Neuronal stem cell (in vitro differentiated cells): Measurements from ENCODE around the gene ARFGAP1.

Source experiments
- DNase-seq: peaks from one replicate; pipeline ENCODE4 v3.0.0-alpha.2; 2013; ENCODE audit warnings: low spot score
- H2AFZ ChIP-seq: one replicate; pipeline ENCODE4 v1.6.1; 2013; ENCODE audit warnings: mild to moderate bottlenecking, low read length, inconsistent platforms
- H2AK5ac ChIP-seq: 2 replicates; pipeline ENCODE4 v1.6.1; 2013; ENCODE audit warnings: low read depth, mild to moderate bottlenecking, inconsistent platforms, low read length, moderate library complexity, mixed read lengths
- H2BK120ac ChIP-seq: 2 replicates; pipeline ENCODE4 v1.6.1; 2013; ENCODE audit warnings: low read depth, mild to moderate bottlenecking, inconsistent platforms, low read length, moderate library complexity, mixed read lengths
- H2BK12ac ChIP-seq: one replicate; pipeline ENCODE4 v1.6.1; 2013; ENCODE audit warnings: low read length, inconsistent platforms
- H2BK15ac ChIP-seq: 2 replicates; pipeline ENCODE4 v1.6.1; 2013; ENCODE audit warnings: mild to moderate bottlenecking, low read length, inconsistent platforms, mixed read lengths
- H2BK5ac ChIP-seq: one replicate; pipeline ENCODE4 v1.6.1; 2013; ENCODE audit warnings: inconsistent platforms, mild to moderate bottlenecking, low read length, moderate library complexity
- H3K14ac ChIP-seq: one replicate; pipeline ENCODE4 v1.6.1; 2013; ENCODE audit warnings: low read length, inconsistent platforms
- H3K18ac ChIP-seq: 2 replicates; pipeline ENCODE4 v1.6.1; 2013; ENCODE audit warnings: low read length, inconsistent platforms
- H3K23ac ChIP-seq: 2 replicates; pipeline ENCODE4 v1.6.1; 2013; ENCODE audit warnings: low read depth, mild to moderate bottlenecking, mixed read lengths, low read length, inconsistent platforms; ENCODE audit not compliant: poor library complexity
- H3K27ac ChIP-seq: replicated peaks from 3 replicates; pipeline ENCODE4 v1.5.1; 2013; ENCODE audit warnings: low read length, inconsistent platforms
- H3K27me3 ChIP-seq, 3 experiments: 2 replicates each; pipeline ENCODE4 v1.6.1; 2013; ENCODE audit warnings: low read length in 3 of 3, mild to moderate bottlenecking in 2 of 3, inconsistent platforms in 1 of 3, low read depth in 1 of 3, mixed read lengths in 1 of 3, moderate library complexity in 1 of 3; ENCODE audit not compliant: control insufficient read depth in 3 of 3, insufficient read depth in 3 of 3
- H3K36me3 ChIP-seq, 2 donors: replicated peaks in 1 of 2; 2 replicates each; pipeline ENCODE4 v1.6.1; 2013; ENCODE audit warnings: low read length in 2 of 2; ENCODE audit not compliant: control insufficient read depth in 2 of 2, insufficient read depth in 2 of 2
- H3K4ac ChIP-seq: 2 replicates; pipeline ENCODE4 v1.6.1; 2013; ENCODE audit warnings: inconsistent platforms, mild to moderate bottlenecking, low read length, moderate library complexity
- H3K4me1 ChIP-seq, 2 donors: 1 replicate in 1 of 2; 2 replicates in 1 of 2; pipeline ENCODE4 v1.6.1; 2013; ENCODE audit warnings: low read length in 2 of 2, low read depth in 1 of 2; ENCODE audit not compliant: control insufficient read depth in 2 of 2, insufficient read depth in 1 of 2
- H3K4me2 ChIP-seq: one replicate; pipeline ENCODE4 v1.6.1; 2013; ENCODE audit warnings: mild to moderate bottlenecking, low read length, inconsistent platforms; ENCODE audit not compliant: insufficient read depth, poor library complexity, severe bottlenecking
- H3K4me3 ChIP-seq, 2 donors: 2 replicates each; pipeline ENCODE4 v1.5.1; 2013; ENCODE audit warnings: low read length in 2 of 2, mild to moderate bottlenecking in 2 of 2, inconsistent platforms in 1 of 2, moderate library complexity in 1 of 2
- H3K79me1 ChIP-seq: one replicate; pipeline ENCODE4 v1.6.1; 2013; ENCODE audit warnings: low read depth, mild to moderate bottlenecking, inconsistent platforms, low read length, moderate library complexity
- H3K9ac ChIP-seq: one replicate; pipeline ENCODE4 v1.6.1; 2013; ENCODE audit warnings: mild to moderate bottlenecking, low read depth, low read length, inconsistent platforms; ENCODE audit not compliant: poor library complexity
- H3K9me3 ChIP-seq, 2 donors: replicated peaks in 1 of 2; 2 replicates each; pipeline versions ENCODE3 to v1.6.1; 2013; ENCODE audit warnings: low read length in 2 of 2, mild to moderate bottlenecking in 2 of 2, inconsistent platforms in 1 of 2, low read depth in 1 of 2, mixed read lengths in 1 of 2, moderate library complexity in 1 of 2; ENCODE audit not compliant: control insufficient read depth in 2 of 2, insufficient read depth in 1 of 2
- H4K8ac ChIP-seq: one replicate; pipeline ENCODE4 v1.6.1; 2013; ENCODE audit warnings: low read depth, mild to moderate bottlenecking, inconsistent platforms, low read length, moderate library complexity
- H4K91ac ChIP-seq: one replicate; pipeline ENCODE4 v1.6.1; 2013; ENCODE audit warnings: low read length, low read depth, mild to moderate bottlenecking, inconsistent platforms; ENCODE audit not compliant: poor library complexity
- WGBS, 2 donors: extraction: QIAGEN DNeasy Blood & Tissue Kit; methylation state at CpG; one replicate each; pipeline ENCODE4 v1.1.7; 2013; ENCODE audit warnings: missing lambda C conversion rate in 2 of 2, mixed read lengths in 1 of 2; ENCODE audit not compliant: insufficient read length in 2 of 2, insufficient replicate concordance in 1 of 2; ENCODE audit errors: extremely low coverage in 2 of 2; 5-methylcytosine and 5-hydroxymethylcytosine counted together

ARFGAP1 gene

DNA sequence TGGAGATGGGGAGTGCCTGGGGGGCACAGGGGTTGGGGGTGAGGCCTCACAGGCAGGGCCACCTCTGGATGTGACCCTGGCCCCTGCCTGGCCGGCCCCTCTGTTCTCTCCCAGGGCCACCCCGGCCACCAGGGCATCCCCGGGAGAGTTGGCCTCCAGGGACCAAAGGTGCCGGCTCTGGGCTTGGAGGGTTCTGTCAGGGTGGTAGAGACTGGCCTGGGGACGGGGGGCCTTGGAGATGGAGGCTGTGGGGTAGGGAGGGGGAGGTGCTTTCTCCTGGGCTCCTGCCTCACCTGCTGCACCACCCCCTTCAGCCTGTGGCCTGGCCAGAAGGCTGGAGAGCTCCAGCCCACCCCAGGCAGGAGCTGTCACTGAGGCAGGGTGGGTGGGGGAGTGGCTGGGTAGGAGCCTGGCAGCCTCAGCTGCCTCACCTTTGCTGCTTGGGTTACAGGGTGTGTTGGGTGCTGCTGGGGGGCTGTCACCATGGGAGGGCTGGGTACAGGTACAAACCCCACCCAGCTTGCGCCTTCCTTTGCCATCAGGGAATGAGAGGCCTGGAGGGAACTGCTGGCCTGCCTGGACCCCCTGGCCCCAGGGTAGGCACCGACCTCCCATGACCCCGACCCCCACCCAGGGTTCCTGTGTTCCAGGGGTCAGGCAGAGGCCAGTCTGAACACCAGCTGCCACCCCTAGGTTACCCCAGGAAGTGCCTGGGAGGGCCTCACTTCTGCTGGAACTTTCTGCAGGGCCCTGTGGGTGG is 53.1 kb downstream of the ARFGAP1 start:
- Histone ChIP-seq H4K8ac (no peak overlapping the region), H3K36me3 (no peaks in the 10 kb centered on the region), H3K18ac (no peak overlapping the region), H3K23ac (peak overlapping the region; percentile 52), H3K4ac (no peak overlapping the region), H3K4me2 (no peak overlapping the region), H3K9me3 (no peaks in the 10 kb centered on the region), H2AFZ (no peak overlapping the region), H4K91ac (no peak overlapping the region), H3K27ac (no peak overlapping the region), H2BK120ac (no peak overlapping the region), H2AK5ac (peak overlapping the region; percentile 69), H3K4me1 (peaks cover 7 to 11% of the 10 kb centered on the region in 2 donors), H2BK12ac (no peak overlapping the region), H3K4me3 (no peak overlapping the region), H2BK15ac (peak overlapping the region; percentile 88), H3K79me1 (peaks cover 2% of the 10 kb centered on the region), H2BK5ac (peak overlapping the region; percentile 13), H3K27me3 (peaks cover 0 to 19% (median 0%) of the 10 kb centered on the region in 3 experiments), H3K14ac (no peak overlapping the region), H3K9ac (no peak overlapping the region)
- no peak for DNase-seq
- WGBS, 2 donors = no CpG with 5 or more reads among the region's 8 CpGs

GRCh38 chr20:63326314-63327230 is 54.0 kb downstream of the ARFGAP1 start:
- peak overlapping the region; percentile 30 for H2BK15ac ChIP-seq
- WGBS, 2 donors = no CpG with 5 or more reads among the region's 15 CpGs
- H2BK12ac ChIP-seq = no peak overlapping the region
- H2BK5ac ChIP-seq = peak overlapping the region; percentile 13
- peaks cover 0 to 15% (median 0%) of the 10 kb centered on the region in 3 experiments for H3K27me3 ChIP-seq
- peaks cover 7 to 11% of the 10 kb centered on the region in 2 donors for H3K4me1 ChIP-seq
- peak overlapping the region; percentile 18 for H2AFZ ChIP-seq
- peak overlapping the region; percentile 91 for H3K18ac ChIP-seq
- H3K9ac ChIP-seq = no peak overlapping the region
- DNase-seq = no peak
- H3K9me3 ChIP-seq = no peaks in the 10 kb centered on the region
- H3K4me3 ChIP-seq = no peak overlapping the region
- H3K27ac ChIP-seq = no peak overlapping the region
- no peaks in the 10 kb centered on the region for H3K36me3 ChIP-seq
- H3K4me2 ChIP-seq = no peak overlapping the region
- peaks cover 2% of the 10 kb centered on the region for H3K79me1 ChIP-seq
- no peak overlapping the region for H4K8ac ChIP-seq
- H3K14ac ChIP-seq = no peak overlapping the region
- H4K91ac ChIP-seq = no peak overlapping the region
- no peak overlapping the region for H2BK120ac ChIP-seq
- H3K4ac ChIP-seq = no peak overlapping the region
- peak overlapping the region; percentile 52 for H3K23ac ChIP-seq
- peak overlapping the region; percentile 37 for H2AK5ac ChIP-seq

- Histone ChIP-seq H3K14ac (no peak overlapping the region), H2BK12ac (no peak overlapping the region), H2BK15ac (peak overlapping the region; percentile 38), H3K4ac (no peak overlapping the region), H3K27ac (no peak overlapping the region), H2AFZ (no peak overlapping the region), H3K18ac (no peak overlapping the region), H3K4me1 (peaks cover 7 to 11% of the 10 kb centered on the region in 2 donors), H3K79me1 (peaks cover 2% of the 10 kb centered on the region), H4K8ac (no peak overlapping the region), H3K4me3 (no peak overlapping the region), H3K27me3 (peaks cover 0 to 14% (median 0%) of the 10 kb centered on the region in 3 experiments), H2BK5ac (peak overlapping the region; percentile 63), H3K36me3 (no peaks in the 10 kb centered on the region), H2BK120ac (no peak overlapping the region), H3K23ac (no peak overlapping the region), H3K9me3 (peaks cover 5 to 7% of the 10 kb centered on the region in 2 donors), H4K91ac (no peak overlapping the region), H3K9ac (no peak overlapping the region), H2AK5ac (peak overlapping the region; percentile 79), H3K4me2 (no peak overlapping the region)
- no CpG with 5 or more reads among the region's 8 CpGs for WGBS, 2 donors
- no peak for DNase-seq
These were observed 54.7 kb downstream of the ARFGAP1 start for GRCh38 chr20:63327231-63327745.
